ENCODE results near the gene HEMGN. TPM values are rescaled to one million over a fixed set of nuclear protein-coding genes. Genes with fewer than 3 reads are reported as not detected.
A peak's percentile ranks its signal among the peaks of the same experiment; 100 is the strongest.

HEMGN gene
- under 1 TPM in 1 of 2 donors, not detected in 1; 0.93 TPM for total RNA-seq
- not detected for polyA plus RNA-seq
- long read RNA-seq, donor 1, result 0 reads
- long read RNA-seq, donor 2, result 0 reads

- Histone ChIP-seq H3K4me3 (ENCODE audit: low read length in 2 of 2) (no peak within 1 kb of the TSS), H3K36me3 (ENCODE audit: control insufficient read depth in 1 of 2, insufficient read depth in 2 of 2, low read length in 1 of 2) (no peaks in the 10 kb centered on the region), H3K4me1 (ENCODE audit: control insufficient read depth in 1 of 2, insufficient read depth in 2 of 2, low read length in 2 of 2) (no peaks in the 10 kb centered on the region), H3K27ac (ENCODE audit: low read depth in 1 of 2, low read length in 2 of 2) (no peak within 1 kb of the TSS), H3K9me3 (ENCODE audit: control insufficient read depth, low read length) (no peaks in the 10 kb centered on the region), H3K27me3 (ENCODE audit: control insufficient read depth in 1 of 2, insufficient read depth in 2 of 2, low read length in 1 of 2) (no peaks in the 10 kb centered on the region)
- ATAC-seq (ENCODE audit: low FRiP score) (no peak), DNase-seq (no peak)
- WGBS, 2 donors, result 61 to 63% methylated on average over 3 of the region's 3 CpGs
- intact Hi-C loops (cut with DNase I), result no loop called here
Observed at GRCh38 chr9:97938081-97938644, at the start of gene HEMGN. Gene HEMGN, minus strand, starts transcription at chr9:97938172. Its CDS starts 36 bp downstream, at chr9:97938136.

GRCh38 chr9:97987487-97987886 lies 49.5 kb upstream of the HEMGN start:
- Histone ChIP-seq H3K27me3 (ENCODE audit: control insufficient read depth in 1 of 2, insufficient read depth in 2 of 2, low read length in 1 of 2) (no peaks in the 10 kb centered on the region), H3K9me3 (ENCODE audit: control insufficient read depth, low read length) (no peaks in the 10 kb centered on the region), H3K4me1 (ENCODE audit: control insufficient read depth in 1 of 2, insufficient read depth in 2 of 2, low read length in 2 of 2) (peaks cover 0 to 15% of the 10 kb centered on the region in 2 donors), H3K36me3 (ENCODE audit: control insufficient read depth in 1 of 2, insufficient read depth in 2 of 2, low read length in 1 of 2) (no peaks in the 10 kb centered on the region), H3K27ac (ENCODE audit: low read depth in 1 of 2, low read length in 2 of 2) (no peak overlapping the region), H3K4me3 (ENCODE audit: low read length in 2 of 2) (no peak overlapping the region)
- intact Hi-C loops (cut with DNase I), result loop anchor here (5.0 to 10.0 kb wide), 2 partner anchors 50 to 63 kb away; partner anchors contain the start of gene TRMO (in 1 of the 2)
- DNase-seq (no peak), ATAC-seq (ENCODE audit: low FRiP score) (no peak)
- 89 to 96% methylated on average over 5 of the region's 5 CpGs for WGBS, 2 donors

GRCh38 chr9:97985058-97985861 lies 47.3 kb upstream of the HEMGN start:
- no peak for ATAC-seq (ENCODE audit: low FRiP score)
- WGBS, 2 donors, result 4 to 7% methylated on average over 54 to 59 of the region's 59 CpGs
- Histone ChIP-seq H3K36me3 (ENCODE audit: control insufficient read depth in 1 of 2, insufficient read depth in 2 of 2, low read length in 1 of 2) (no peaks in the 10 kb centered on the region), H3K27me3 (ENCODE audit: control insufficient read depth in 1 of 2, insufficient read depth in 2 of 2, low read length in 1 of 2) (no peaks in the 10 kb centered on the region), H3K4me3 (ENCODE audit: low read length in 2 of 2) (peak overlapping the region; percentile 98), H3K9me3 (ENCODE audit: control insufficient read depth, low read length) (no peaks in the 10 kb centered on the region), H3K27ac (ENCODE audit: low read depth in 1 of 2, low read length in 2 of 2) (peak overlapping the region; percentile 2 to 20), H3K4me1 (ENCODE audit: control insufficient read depth in 1 of 2, insufficient read depth in 2 of 2, low read length in 2 of 2) (peaks cover 0 to 8% of the 10 kb centered on the region in 2 donors)
- intact Hi-C loops (cut with DNase I), result loop anchor here (2.0 to 10.0 kb wide), 3 partner anchors 52 to 72 kb away; partner anchors contain the start of genes NANS (in 1 of the 2) and TRMO (in 1 of the 2)
- peak; percentile 58 to 79 for DNase-seq

GRCh38 chr9:97984188-97985057 lies 46.5 kb upstream of the HEMGN start:
- ATAC-seq (ENCODE audit: low FRiP score) (peak; percentile 43), DNase-seq (peak; percentile 91 to 96)
- Histone ChIP-seq H3K9me3 (ENCODE audit: control insufficient read depth, low read length) (no peaks in the 10 kb centered on the region), H3K36me3 (ENCODE audit: control insufficient read depth in 1 of 2, insufficient read depth in 2 of 2, low read length in 1 of 2) (no peaks in the 10 kb centered on the region), H3K27me3 (ENCODE audit: control insufficient read depth in 1 of 2, insufficient read depth in 2 of 2, low read length in 1 of 2) (no peaks in the 10 kb centered on the region), H3K4me3 (ENCODE audit: low read length in 2 of 2) (peak overlapping the region; percentile 98), H3K4me1 (ENCODE audit: control insufficient read depth in 1 of 2, insufficient read depth in 2 of 2, low read length in 2 of 2) (peaks cover 0 to 5% of the 10 kb centered on the region in 2 donors), H3K27ac (ENCODE audit: low read depth in 1 of 2, low read length in 2 of 2) (peak overlapping the region; percentile 84 to 90)
- WGBS, 2 donors, result 0 to 1% methylated on average over 81 to 116 of the region's 116 CpGs
- intact Hi-C loops (cut with DNase I), result loop anchor here (2.0 to 10.0 kb wide), 5 partner anchors 38 to 273 kb away; partner anchors contain the start of genes NANS (in 1 of the 2), TBC1D2 (in 1 of the 2) and TRMO (in 1 of the 2)

- H3K4me1 ChIP-seq (ENCODE audit: control insufficient read depth in 1 of 2, insufficient read depth in 2 of 2, low read length in 2 of 2), result peaks cover 0 to 2% of the 10 kb centered on the region in 2 donors
- peak; percentile 67 for ATAC-seq (ENCODE audit: low FRiP score)
- peak overlapping the region; percentile 98 for H3K4me3 ChIP-seq (ENCODE audit: low read length in 2 of 2)
Observed at GRCh38 chr9:97983589-97984187, 45.7 kb upstream of the HEMGN start.

GRCh38 chr9:97982683-97983588 lies 45.0 kb upstream of the HEMGN start, which contains the start of gene ANP32B:
Gene ANP32B, plus strand, starts transcription at chr9:97983341. Its CDS starts 215 bp downstream, at chr9:97983556.
- intact Hi-C loops (cut with DNase I), result loop anchor here (2.0 to 10.0 kb wide), 4 partner anchors 39 to 274 kb away; partner anchors contain the start of genes TRMO (in 2 of the 2) and TBC1D2 (in 1 of the 2)
- no peaks in the 10 kb centered on the region for H3K27me3 ChIP-seq (ENCODE audit: control insufficient read depth in 1 of 2, insufficient read depth in 2 of 2, low read length in 1 of 2)
- DNase-seq (peak; percentile 94 to 97), ATAC-seq (ENCODE audit: low FRiP score) (peak; percentile 96)
- H3K27ac ChIP-seq (ENCODE audit: low read depth in 1 of 2, low read length in 2 of 2), result peak within 1 kb of the TSS; percentile 84 to 90
- peak within 1 kb of the TSS; percentile 98 for H3K4me3 ChIP-seq (ENCODE audit: low read length in 2 of 2)
- H3K36me3 ChIP-seq (ENCODE audit: control insufficient read depth in 1 of 2, insufficient read depth in 2 of 2, low read length in 1 of 2), result no peaks in the 10 kb centered on the region
- WGBS, 2 donors, result 0 to 1% methylated on average over 75 to 105 of the region's 105 CpGs
- H3K4me1 ChIP-seq (ENCODE audit: control insufficient read depth in 1 of 2, insufficient read depth in 2 of 2, low read length in 2 of 2), result peaks cover 0 to 2% of the 10 kb centered on the region in 2 donors
- no peaks in the 10 kb centered on the region for H3K9me3 ChIP-seq (ENCODE audit: control insufficient read depth, low read length)

More at GRCh38 chr9:97983589-97984187, 45.7 kb upstream of the HEMGN start:
- 1% methylated on average over 57 to 70 of the region's 70 CpGs for WGBS, 2 donors
- DNase-seq, result peak; percentile 64 to 85
- intact Hi-C loops (cut with DNase I), result loop anchor here (2.0 to 10.0 kb wide), 5 partner anchors 39 to 274 kb away; partner anchors contain the start of genes TRMO (in 2 of the 2), NANS (in 1 of the 2) and TBC1D2 (in 1 of the 2)
- H3K27me3 ChIP-seq (ENCODE audit: control insufficient read depth in 1 of 2, insufficient read depth in 2 of 2, low read length in 1 of 2), result no peaks in the 10 kb centered on the region
- no peaks in the 10 kb centered on the region for H3K36me3 ChIP-seq (ENCODE audit: control insufficient read depth in 1 of 2, insufficient read depth in 2 of 2, low read length in 1 of 2)
- H3K27ac ChIP-seq (ENCODE audit: low read depth in 1 of 2, low read length in 2 of 2), result peak overlapping the region; percentile 84 to 90
- H3K9me3 ChIP-seq (ENCODE audit: control insufficient read depth, low read length), result no peaks in the 10 kb centered on the region
